Measurements from ENCODE around the gene RNF214.
"Not testable (repeated sequence)": the region's sequence is repeated elsewhere in the genome, so short reads cannot be mapped to it uniquely, and the experiment has no call there.

The RNF214 gene

GRCh38 chr11:117231842-117232091 lies 704 bp upstream of the RNF214 start, which contains the start of gene PCSK7:
Gene PCSK7 (minus strand): TSS chr11:117232073. CDS start chr11:117229844, 2,229 bp downstream.
- no peak for DNase-seq

GRCh38 chr11:117232911-117233409 lies 489 bp downstream of the RNF214 start:
- DNase-seq: no peak

DNA sequence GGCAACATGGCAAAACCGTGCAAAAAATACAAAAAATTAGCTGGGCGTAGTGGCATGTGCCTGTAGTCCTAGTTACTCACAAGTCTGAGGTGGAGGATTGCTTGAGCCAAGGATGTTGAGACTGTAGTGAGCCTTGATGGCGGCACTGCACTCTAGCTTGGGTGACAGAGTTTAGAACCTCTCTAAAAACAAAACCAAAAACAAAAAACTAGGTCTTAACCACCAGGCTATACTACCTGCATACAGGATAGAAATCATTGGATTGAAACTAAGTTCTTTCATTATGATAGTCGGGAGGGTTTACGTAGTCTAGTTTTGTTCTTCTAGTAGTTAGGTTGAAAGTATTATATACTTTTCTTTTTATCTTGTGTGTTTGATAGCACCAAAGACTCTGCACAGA lies 5.8 kb downstream of the RNF214 start:
- DNase-seq: no peak

GRCh38 chr11:117239295-117239694 lies 6.8 kb downstream of the RNF214 start:
- DNase-seq: no peak

GRCh38 chr11:117248341-117248740 lies 15.9 kb downstream of the RNF214 start:
- no peak for DNase-seq

GRCh38 chr11:117249571-117249970 lies 17.1 kb downstream of the RNF214 start:
- no peak for DNase-seq

GRCh38 chr11:117251506-117251905 lies 19.0 kb downstream of the RNF214 start:
- DNase-seq: no peak

DNA sequence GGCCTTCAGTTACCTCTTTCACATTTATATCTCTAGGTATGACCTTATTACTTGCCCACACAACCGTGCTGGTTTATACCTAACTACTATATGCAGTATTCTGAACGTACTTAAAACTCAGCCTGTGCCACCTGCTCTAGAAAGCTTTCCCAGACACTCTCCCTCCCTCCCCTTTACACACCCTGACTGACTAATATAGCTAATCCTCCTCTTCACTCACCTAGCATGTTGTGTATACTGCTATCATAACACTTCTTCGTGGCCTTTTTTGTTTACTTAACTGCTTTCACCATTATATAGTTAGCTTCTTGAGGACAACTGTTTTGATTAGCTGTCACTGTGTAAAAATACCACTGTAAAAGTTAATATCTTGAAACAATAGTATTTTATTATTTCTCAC lies 23.5 kb downstream of the RNF214 start:
- DNase-seq: no peak

- no peak for DNase-seq
Observed at GRCh38 chr11:117256573-117256972, 24.1 kb downstream of the RNF214 start.

- DNase-seq: no peak
Observed at GRCh38 chr11:117258576-117258975, 26.1 kb downstream of the RNF214 start.

DNA sequence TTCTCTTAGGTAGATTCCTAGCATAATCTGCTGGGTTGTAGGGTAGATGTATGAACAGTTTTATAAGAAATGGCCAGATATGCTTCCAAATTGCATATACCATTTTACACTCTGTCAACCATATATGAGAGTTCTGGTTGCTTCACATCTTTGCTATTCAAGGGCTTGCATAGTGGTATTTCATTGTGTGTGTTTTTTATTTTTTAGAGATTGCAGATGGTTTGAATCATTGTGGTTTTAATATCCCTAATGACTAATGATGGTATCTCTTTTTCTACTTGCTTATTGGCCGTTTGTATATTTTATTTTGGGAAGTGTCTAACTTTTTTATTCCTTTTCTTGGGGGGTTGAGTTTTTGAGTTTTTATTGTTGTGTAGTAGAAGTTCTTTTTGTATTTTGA lies 26.9 kb downstream of the RNF214 start:
- no peak for DNase-seq

GRCh38 chr11:117264624-117265323 lies 32.3 kb downstream of the RNF214 start:
- not testable (repeated sequence) for DNase-seq

- no peak for DNase-seq
Observed at GRCh38 chr11:117265745-117266144, 33.3 kb downstream of the RNF214 start.

DNA sequence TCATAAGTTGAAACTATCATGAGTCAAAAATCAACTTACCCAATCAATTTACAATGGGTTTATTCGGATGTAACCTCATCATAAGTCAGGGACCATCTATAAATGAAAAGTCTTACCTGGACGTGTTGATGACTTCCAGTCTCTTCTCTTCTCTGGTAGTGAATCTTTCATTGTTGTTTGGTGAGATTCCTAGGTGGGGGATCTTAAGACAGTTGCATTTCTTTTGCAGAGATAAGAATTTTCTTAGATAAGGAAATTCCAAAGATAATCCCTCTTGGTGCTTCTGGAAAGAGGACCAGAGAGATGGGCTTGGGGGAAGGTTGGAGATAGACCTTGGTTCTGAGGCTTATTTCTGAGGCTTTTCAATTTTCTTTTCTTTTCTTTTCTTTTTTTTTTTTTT lies 37.4 kb downstream of the RNF214 start:
- no peak for DNase-seq

DNA sequence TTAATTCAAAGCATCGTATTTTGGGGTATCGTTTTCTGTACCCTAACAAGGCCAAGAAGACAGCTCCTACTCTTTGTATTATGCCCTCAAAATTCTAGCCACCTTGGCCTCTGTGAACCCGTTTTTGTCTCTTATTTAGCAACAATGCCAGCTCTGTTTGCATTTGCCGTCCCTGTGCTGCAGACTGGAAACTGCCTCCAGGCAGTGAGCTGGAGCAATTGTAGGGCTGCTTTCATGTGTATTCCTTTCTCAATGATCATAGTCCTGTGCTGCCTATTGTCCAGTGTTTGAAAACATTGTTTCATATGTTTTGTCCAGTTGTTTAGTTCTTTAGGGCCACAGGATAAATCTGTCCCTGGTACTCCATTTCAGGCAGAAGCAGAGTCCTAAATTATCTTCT lies 38.7 kb downstream of the RNF214 start:
- DNase-seq: no peak

GRCh38 chr11:117272175-117272574 lies 39.7 kb downstream of the RNF214 start:
- not testable (repeated sequence) for DNase-seq

DNA sequence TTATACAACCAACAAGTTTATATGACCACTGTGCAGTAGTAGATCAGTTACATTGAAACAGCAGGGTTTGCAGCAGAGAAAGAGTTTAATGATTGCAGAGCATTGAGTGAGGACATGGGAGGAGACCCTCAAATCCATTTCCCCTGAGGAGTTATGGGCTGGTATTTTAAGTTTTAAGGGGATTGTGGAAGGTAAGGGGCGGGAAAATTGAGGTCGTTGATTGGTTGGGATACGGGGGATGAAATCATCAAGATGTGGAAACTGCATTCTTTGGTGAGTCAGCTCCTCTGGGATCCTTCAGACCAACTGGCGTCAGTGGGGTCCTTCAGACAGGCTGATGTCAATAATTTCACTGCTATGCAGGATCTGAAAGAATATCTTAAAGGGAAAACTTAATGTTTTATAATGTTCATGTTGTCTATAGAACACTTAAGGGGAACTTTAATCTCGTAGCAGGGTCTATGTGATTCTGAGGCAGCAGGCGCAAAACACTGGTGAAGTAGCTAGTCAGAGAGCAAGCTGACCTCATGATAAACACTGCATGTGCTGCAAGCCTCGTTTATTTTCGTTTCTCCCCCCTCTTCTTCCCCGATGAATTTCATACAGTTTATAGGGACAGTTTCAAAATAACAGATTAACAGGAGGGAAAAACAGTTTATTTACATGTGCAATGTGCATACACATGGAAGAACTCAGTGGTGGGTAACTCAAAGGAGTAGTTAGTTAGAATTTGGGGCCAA lies 41.2 kb downstream of the RNF214 start:
- no peak for DNase-seq

GRCh38 chr11:117278347-117278746 lies 45.9 kb downstream of the RNF214 start:
- DNase-seq: no peak

GRCh38 chr11:117279711-117280376 lies 47.4 kb downstream of the RNF214 start:
- DNase-seq: no peak

DNA sequence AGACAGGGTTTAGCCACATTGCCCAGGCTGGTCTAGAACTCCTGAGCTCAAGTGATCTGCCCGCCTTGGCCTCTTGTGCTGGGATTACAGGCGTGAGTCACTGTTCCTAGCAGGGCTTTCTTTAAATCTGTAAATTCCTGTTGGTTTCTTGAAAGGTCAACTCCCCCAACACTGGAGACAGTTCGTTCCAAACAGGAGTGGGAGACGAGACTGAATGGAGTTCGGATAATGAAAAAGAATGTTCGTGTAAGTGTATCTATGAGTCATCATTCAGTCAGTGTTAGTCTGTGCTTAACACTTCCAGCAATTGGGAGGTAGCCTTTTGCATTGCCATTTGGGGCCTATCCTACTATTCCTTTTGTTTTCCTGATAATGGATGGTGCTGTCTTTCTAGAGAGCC lies 48.7 kb downstream of the RNF214 start:
- DNase-seq: no peak

- no peak for DNase-seq
Observed at GRCh38 chr11:117281869-117282268, 49.4 kb downstream of the RNF214 start.

DNA sequence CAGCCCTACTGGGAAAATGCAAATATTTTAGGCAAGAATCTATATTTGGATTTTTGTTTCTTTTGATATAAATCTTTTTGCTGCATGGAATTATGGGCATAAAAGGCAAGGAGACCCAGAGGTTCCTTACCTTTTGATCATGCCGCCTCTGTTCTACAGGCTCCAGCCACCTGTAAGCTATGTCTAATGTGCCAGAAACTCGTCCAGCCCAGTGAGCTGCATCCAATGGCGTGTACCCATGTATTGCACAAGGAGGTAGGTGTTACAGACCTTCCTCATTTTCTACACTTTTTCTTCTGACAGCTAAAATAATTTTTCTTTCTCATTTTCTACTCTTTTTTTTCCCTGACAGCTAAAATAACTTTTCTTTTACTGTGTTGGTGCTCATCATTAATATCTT lies 50.5 kb downstream of the RNF214 start:
- DNase-seq: no peak

DNA sequence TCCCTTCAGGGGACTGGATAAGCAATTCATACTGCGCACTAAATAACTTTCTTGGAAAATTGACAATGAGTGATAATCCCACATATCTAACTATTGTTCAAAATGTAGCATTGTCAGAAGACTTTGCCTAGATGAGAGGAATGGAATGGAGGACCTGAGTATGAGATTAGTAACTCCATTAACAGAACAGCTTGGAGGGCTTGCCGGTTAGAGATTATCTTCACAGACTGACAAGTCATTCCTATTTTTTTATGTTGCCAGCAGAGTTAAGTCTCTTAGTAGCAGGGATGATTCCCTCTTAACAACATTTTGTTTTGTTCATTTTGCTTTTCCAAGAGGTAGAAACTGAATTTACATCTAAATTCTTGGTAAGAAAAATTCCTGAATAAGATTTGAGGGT lies 51.6 kb downstream of the RNF214 start:
- no peak for DNase-seq

DNA sequence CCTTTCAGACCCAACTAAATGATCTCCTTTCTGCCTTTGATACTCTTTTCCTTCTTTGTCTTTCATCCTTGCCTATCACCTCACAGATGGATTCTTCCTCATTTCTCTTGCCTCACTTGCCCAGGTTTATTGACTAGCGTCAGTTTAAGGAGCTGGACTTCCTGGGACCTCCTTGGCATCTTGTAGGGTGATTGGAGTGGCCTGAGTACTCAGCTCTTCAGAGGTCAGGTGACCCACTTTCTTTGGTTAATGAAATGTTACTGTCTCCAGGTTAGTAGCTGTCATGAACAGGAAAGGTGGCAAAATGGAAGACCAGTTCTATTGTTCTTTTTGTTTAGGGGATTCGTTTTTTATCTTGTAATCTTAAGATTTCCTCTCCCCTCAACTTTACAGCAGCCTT lies 54.1 kb downstream of the RNF214 start:
- DNase-seq: no peak
